ENCODE measurements around the gene IGDCC3.
"Not testable (repeated sequence)": the region's sequence is repeated elsewhere in the genome, so short reads cannot be mapped to it uniquely, and the experiment has no call there.

Gene IGDCC3

GRCh38 chr15:65374334-65374733 is 3.5 kb downstream of the IGDCC3 start:
- DNase-seq (ENCODE audit: low read depth, low spot score) = no peak
- H3K27ac ChIP-seq = no peak overlapping the region

DNA sequence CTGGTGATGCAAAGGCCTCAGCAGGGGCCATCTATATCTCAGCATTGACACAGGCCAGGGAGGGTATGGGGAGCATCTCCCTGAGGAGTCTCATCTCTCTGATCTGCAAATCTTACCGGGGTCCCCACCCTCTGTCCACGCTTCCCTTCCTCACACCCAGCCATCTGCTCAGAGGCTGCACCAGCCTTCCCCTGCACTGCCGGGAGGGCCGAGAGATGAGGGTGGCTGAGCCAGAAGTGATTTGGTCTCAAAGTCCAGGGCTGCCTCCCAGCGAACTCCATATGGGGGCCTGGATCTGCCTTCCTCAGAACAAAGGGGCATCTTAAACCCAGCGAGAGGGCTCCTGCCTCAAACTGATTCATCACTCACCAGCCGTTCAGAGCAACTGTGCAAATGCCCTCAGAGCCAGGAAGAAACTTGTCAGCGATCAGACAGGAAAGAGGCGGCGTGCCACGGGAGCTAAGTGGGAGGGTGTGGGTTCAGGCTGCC is 4.6 kb downstream of the IGDCC3 start:
- no peak for DNase-seq (ENCODE audit: low read depth, low spot score)
- no peak overlapping the region for H3K27ac ChIP-seq

DNA sequence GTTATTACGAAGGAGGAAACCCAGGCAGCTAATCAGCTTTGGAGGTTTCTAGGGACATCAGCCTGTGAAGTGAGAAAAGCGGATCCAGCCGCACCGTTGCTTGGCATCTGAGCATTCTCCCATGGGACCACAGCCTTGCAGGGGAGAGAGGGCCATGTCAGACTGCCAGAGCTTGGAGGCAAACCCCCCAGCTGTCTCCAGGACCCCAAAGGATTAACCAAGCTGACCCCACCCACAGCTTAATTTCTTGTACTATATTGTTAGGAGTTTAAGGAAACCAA is 5.1 kb downstream of the IGDCC3 start:
- no peak overlapping the region for H3K27ac ChIP-seq
- DNase-seq (ENCODE audit: low read depth, low spot score) = no peak

GRCh38 chr15:65371976-65372786 is 5.6 kb downstream of the IGDCC3 start:
- no peak overlapping the region for H3K27ac ChIP-seq
- no peak for DNase-seq (ENCODE audit: low read depth, low spot score)

GRCh38 chr15:65370885-65371284 is 6.9 kb downstream of the IGDCC3 start:
- no peak overlapping the region for H3K27ac ChIP-seq
- DNase-seq (ENCODE audit: low read depth, low spot score) = no peak

GRCh38 chr15:65369651-65370050 is 8.2 kb downstream of the IGDCC3 start:
- no peak for DNase-seq (ENCODE audit: low read depth, low spot score)
- H3K27ac ChIP-seq = no peak overlapping the region

GRCh38 chr15:65369212-65369547 is 8.6 kb downstream of the IGDCC3 start:
- no peak for DNase-seq (ENCODE audit: low read depth, low spot score)
- H3K27ac ChIP-seq = no peak overlapping the region

- no peak overlapping the region for H3K27ac ChIP-seq
- DNase-seq (ENCODE audit: low read depth, low spot score) = no peak
These were observed 9.2 kb downstream of the IGDCC3 start for GRCh38 chr15:65368302-65369211.

DNA sequence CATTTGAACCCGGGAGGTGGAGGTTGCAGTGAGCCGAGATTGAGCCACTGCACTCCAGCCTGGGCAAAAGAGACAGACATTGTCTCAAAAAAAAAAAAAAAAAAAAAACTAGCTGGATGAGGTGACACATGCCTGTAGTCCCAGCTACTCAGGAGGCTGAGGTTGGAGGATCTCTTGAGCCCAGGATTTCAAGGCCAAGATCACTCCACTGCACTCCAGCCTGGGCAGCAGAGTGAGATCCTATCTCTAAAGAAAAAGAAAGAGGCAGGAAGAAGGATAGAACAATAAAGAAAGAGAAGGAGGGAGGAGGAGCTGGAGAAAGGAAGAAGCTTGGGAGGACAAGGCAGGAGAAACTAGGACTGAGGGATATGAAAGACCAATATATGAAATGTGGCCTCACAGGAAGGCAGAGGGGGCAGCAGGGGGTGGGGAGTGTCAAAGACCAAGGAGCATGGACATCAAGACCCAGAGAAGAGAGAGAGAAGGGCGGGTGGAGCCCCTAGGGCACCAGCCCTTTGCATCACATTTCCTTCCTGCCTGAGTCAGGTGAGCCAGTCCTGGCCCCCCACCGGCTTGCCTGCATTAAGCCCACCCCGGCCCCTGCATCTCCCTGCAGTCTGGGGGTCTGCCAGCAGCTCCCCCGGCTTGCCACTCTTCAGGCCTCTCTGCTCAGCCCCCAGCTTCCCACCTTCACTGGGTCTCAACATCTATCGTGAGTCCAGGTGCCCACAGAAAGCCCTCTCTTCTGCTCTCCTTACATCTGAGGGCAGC is 11.5 kb downstream of the IGDCC3 start:
- H3K27ac ChIP-seq = no peak overlapping the region
- DNase-seq (ENCODE audit: low read depth, low spot score) = no peak

DNA sequence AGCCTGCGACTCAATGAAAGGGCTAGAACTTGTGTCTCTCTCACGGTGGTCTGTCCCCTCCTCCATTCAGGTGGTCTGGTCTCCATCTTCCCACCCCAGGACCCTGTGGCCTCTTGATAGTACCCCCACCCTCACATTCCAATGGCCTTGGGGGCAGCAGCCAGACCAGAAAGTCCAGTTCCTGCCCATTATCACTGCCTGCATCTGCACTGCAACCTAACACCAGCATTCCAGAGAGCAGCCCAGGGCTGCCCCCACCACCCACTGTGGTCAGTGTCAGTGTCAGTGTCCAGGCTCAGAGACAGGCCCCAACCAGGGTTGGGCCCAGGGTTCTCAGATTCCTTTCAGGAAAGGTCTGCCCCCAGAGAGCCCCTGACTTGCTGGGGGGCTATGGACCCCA is 12.6 kb downstream of the IGDCC3 start:
- no peak overlapping the region for H3K27ac ChIP-seq
- no peak for DNase-seq (ENCODE audit: low read depth, low spot score)

DNA sequence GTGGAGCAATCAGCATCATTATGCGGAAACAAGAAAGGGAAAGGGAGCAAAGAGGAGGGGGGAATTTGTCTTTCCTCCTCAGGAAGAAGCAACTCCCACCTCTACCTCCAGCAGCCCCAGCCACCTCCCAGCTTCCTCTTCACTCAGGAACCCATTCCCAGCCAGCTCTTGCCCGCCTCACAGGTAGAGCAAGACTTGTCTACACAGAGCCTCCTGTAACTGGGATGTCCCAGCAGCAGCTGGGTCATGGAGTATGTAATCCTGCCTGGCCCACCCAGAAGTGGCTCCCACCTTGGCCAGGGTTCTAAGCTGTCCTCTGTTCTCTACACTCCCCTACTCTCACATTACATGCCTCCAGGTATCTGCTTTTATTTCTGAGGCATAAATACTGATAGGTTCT is 14.0 kb downstream of the IGDCC3 start:
- no peak for DNase-seq (ENCODE audit: low read depth, low spot score)
- H3K27ac ChIP-seq = no peak overlapping the region

GRCh38 chr15:65363306-65363705 is 14.5 kb downstream of the IGDCC3 start:
- H3K27ac ChIP-seq = no peak overlapping the region
- DNase-seq (ENCODE audit: low read depth, low spot score) = no peak

GRCh38 chr15:65362491-65362890 is 15.3 kb downstream of the IGDCC3 start:
- no peak overlapping the region for H3K27ac ChIP-seq
- no peak for DNase-seq (ENCODE audit: low read depth, low spot score)

GRCh38 chr15:65361708-65362459 is 15.9 kb downstream of the IGDCC3 start:
- no peak overlapping the region for H3K27ac ChIP-seq
- DNase-seq (ENCODE audit: low read depth, low spot score) = no peak

DNA sequence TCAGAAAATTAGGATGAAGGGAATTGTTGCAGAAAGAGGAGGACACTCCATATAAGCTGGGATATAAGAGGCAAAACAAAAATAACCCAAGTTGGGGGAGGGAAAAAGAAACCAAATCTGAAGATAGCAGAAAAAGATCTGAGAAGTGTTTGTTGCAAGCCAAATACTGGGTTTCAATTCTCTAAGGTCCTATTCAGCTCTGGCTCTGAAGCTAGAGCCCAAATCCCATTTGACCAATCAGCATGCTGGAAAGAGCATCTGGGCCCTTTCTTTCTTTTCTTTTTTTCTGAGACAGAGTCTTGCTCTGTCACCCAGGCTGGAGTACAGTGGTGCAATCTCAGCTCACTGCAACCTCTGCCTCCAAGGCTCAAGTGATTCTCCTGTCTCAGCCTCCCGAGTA is 17.3 kb downstream of the IGDCC3 start:
- no peak for DNase-seq (ENCODE audit: low read depth, low spot score)
- no peak overlapping the region for H3K27ac ChIP-seq

GRCh38 chr15:65355988-65356353 is 21.8 kb downstream of the IGDCC3 start:
- no peak for DNase-seq (ENCODE audit: low read depth, low spot score)
- H3K27ac ChIP-seq = no peak overlapping the region

DNA sequence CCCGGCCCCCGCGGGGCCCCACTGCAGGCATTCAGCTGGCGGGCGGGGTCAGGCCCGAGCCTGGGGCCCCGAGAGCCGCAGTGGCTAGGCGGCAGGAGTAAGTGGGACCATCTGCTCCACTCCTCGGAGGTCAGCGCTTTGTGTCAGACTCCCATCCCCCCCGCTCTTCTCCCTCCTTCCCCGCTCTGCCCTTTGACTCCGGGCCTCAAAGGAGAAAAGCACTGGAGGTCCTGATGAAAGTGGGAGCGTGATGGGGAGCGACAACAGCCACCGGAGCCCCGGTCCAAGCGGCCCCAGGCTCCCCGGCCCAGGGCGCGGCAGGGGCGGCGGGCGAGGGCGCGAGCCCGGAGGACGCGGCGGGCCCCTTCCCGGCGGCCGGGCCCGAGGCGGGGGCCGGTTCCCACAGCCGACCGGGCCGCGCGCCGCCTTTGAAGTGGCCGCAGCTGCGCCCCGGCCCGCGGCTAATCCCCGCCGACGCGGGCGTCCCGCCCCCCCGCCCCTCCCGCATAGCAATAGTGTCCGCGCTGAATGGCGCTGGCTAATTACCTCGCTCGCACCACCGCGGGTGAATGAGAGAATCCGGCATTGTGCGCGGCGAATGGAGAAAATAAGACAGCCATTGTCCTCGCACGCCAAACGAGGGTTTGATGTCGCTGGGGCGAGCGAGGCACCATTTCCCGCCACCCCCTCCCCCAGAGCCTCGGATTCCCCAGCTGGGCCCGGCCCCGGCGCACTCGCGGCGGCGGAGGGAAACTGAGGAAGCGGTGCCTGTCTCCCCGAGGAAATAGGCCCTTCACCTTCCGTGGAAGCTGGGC is 22.4 kb downstream of the IGDCC3 start:
- no peak overlapping the region for H3K27ac ChIP-seq
- no peak for DNase-seq (ENCODE audit: low read depth, low spot score)

DNA sequence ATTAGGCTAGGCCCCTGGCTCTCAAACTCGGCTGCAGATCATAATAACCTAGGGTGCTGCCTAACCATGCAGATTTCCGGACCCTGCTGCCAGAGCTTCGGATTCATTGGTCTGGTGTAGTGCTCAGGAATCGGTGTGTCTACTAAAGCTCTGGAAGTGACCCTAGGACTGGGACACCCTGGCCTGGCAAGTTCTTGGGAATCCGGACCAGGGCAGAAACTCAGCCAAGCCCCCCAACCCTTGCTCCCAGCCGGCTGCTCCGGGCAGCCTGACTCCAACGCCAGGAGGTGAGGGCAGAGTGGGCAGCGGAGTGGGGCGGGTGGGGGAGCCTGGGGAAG is 23.0 kb downstream of the IGDCC3 start:
- H3K27ac ChIP-seq = no peak overlapping the region
- no peak for DNase-seq (ENCODE audit: low read depth, low spot score)

DNA sequence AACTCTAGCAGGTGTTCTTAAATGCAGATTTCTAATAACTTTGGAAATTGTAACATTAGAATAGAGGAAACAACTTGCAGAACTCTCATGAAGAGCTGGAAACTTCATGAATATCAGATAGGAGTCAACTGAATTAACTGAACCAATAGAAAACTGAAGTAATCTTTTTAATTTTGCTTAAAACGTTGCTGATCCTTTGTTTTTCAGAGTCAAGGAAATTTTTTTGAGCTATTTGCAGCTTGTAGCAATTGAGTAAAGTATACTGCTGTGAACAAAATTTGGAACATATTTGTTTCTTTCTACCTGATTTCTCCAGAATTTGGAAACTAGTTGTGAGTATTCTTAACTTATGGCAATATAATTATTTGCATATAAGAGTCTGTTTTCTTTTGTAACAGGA is 25.8 kb downstream of the IGDCC3 start:
- not testable (repeated sequence) for H3K27ac ChIP-seq; DNase-seq (ENCODE audit: low read depth, low spot score)

GRCh38 chr15:65349338-65349737 is 28.5 kb downstream of the IGDCC3 start:
- no peak overlapping the region for H3K27ac ChIP-seq
- DNase-seq (ENCODE audit: low read depth, low spot score) = no peak

Data from epithelial cell of prostate (primary cell).